GM19397 (cell line): ENCODE data around the gene LMTK3.

ENCODE experiments used
- ATAC-seq: cut with Tn5 transposase; IDR thresholded peaks from one replicate; pipeline ENCODE4 v1.9.1; 2021; ENCODE audit warnings: mild to moderate bottlenecking, moderate library complexity; ENCODE audit not compliant: unreplicated experiment

Gene LMTK3

GRCh38 chr19:48475369-48476068 is 36.1 kb downstream of the LMTK3 start:
- ATAC-seq = no peak

- ATAC-seq = no peak
Observed at GRCh38 chr19:48474084-48474592, 37.5 kb downstream of the LMTK3 start.

GRCh38 chr19:48473161-48473966 is 38.3 kb downstream of the LMTK3 start:
- no peak for ATAC-seq

- ATAC-seq = no peak
Observed at GRCh38 chr19:48471836-48472235, 39.8 kb downstream of the LMTK3 start.

GRCh38 chr19:48470856-48471255 is 40.8 kb downstream of the LMTK3 start:
- ATAC-seq = no peak

- ATAC-seq = no peak
Observed at GRCh38 chr19:48469934-48470680, 41.5 kb downstream of the LMTK3 start.

- peak; percentile 24 for ATAC-seq
Observed at GRCh38 chr19:48469289-48469881, 42.2 kb downstream of the LMTK3 start, which contains the start of gene CYTH2. TSS of gene CYTH2 (plus strand) at chr19:48469369. CDS start at chr19:48469508, 139 bp downstream.

GRCh38 chr19:48468772-48469288 is 42.8 kb downstream of the LMTK3 start:
- ATAC-seq = peak; percentile 89

GRCh38 chr19:48466561-48467325 is 44.9 kb downstream of the LMTK3 start:
- no peak for ATAC-seq

- ATAC-seq = no peak
Observed at GRCh38 chr19:48465215-48465614, 46.4 kb downstream of the LMTK3 start.

- no peak for ATAC-seq
Observed at GRCh38 chr19:48461982-48462655, 49.5 kb downstream of the LMTK3 start.

- no peak for ATAC-seq
Observed at GRCh38 chr19:48461651-48461981, 50.0 kb downstream of the LMTK3 start.

- ATAC-seq = no peak
Observed at GRCh38 chr19:48458016-48458415, 53.6 kb downstream of the LMTK3 start.

GRCh38 chr19:48456864-48457263 is 54.8 kb downstream of the LMTK3 start:
- no peak for ATAC-seq

GRCh38 chr19:48455908-48456562 is 55.6 kb downstream of the LMTK3 start:
- no peak for ATAC-seq

GRCh38 chr19:48455171-48455907 is 56.3 kb downstream of the LMTK3 start, which contains the start of gene KCNJ14:
TSS of gene KCNJ14 (plus strand) at chr19:48455574. CDS start at chr19:48461725, 6,151 bp downstream.
- ATAC-seq = no peak

GRCh38 chr19:48454150-48454730 is 57.4 kb downstream of the LMTK3 start:
- no peak for ATAC-seq
